Measurements from ENCODE around the gene KLHDC7B. TPM values are rescaled to one million over a fixed set of nuclear protein-coding genes. Genes with fewer than 3 reads are reported as not detected.

KLHDC7B gene
- total and polyA plus RNA-seq, 2 of the 13 experiments (the other 11 are each of a cell fraction or from before 2014, with no cell fraction given): 0.11 TPM; not detected in 1

- ChIA-PET POLR2A (interaction anchor here (1.0 kb wide), 1 partner anchor 38 kb away, joined by 3 read pairs; no protein-coding TSS in a partner anchor), CTCF (ENCODE audit: low intra/inter-chr PET ratio, low total read pairs) (no interaction called here)
- H3K4me1 ChIP-seq (ENCODE audit: insufficient read depth, low read length): peaks cover 28% of the 10 kb centered on the region
- 98% methylated on average over 11 of the region's 22 CpGs for WGBS (ENCODE audit: low lambda C conversion rate)
- peaks cover 16 to 43% of the 10 kb centered on the region in 2 experiments; a peak in 4 of 5 replicates for H3K36me3 ChIP-seq (replicated peaks in 1 of 2; ENCODE audit: control insufficient read depth in 1 of 2, insufficient read depth in 2 of 2, low read length in 2 of 2)
- H3K27me3 ChIP-seq (ENCODE audit: control insufficient read depth in 1 of 2, insufficient read depth in 2 of 2, low read length in 2 of 2): no peaks in the 10 kb centered on the region
- no peak overlapping the region for H2AFZ ChIP-seq (ENCODE audit: low read length)
- H3K27ac ChIP-seq (ENCODE audit: extremely low read length, insufficient read depth, low read length): no peak overlapping the region
- intact Hi-C loops (cut with micrococcal nuclease; ENCODE audit: unreplicated experiment) (no loop called here), in situ Hi-C loops (cut with HindIII; ENCODE audit: extremely low pct_ligation_motif_present, low pct_unique_long_range_greater_than_20kb) (no loop called here)
- FAIRE-seq (no peak), DNase-seq (ENCODE audit: low spot score) (no peak), ATAC-seq (no peak)
- no peak overlapping the region for H3K9ac ChIP-seq (ENCODE audit: insufficient read depth, low read depth, low read length)
- H3K79me2 ChIP-seq (ENCODE audit: insufficient read depth, low read length): peaks cover 20% of the 10 kb centered on the region
- no peak overlapping the region for H3K4me2 ChIP-seq (ENCODE audit: low read depth, low read length)
- H3K9me3 ChIP-seq (ENCODE audit: low read length): no peaks in the 10 kb centered on the region
- H4K20me1 ChIP-seq (ENCODE audit: insufficient read depth, low read length): peaks cover 19% of the 10 kb centered on the region
- BruUV-seq (replicated peaks): no TSS peak
- H3K4me3 ChIP-seq (replicated peaks in 1 of 3; ENCODE audit: insufficient read depth in 1 of 3, low read depth in 2 of 3, low read length in 3 of 3): no peak overlapping the region
- TF ChIP-seq ZNF792 (CRISPR knock-in tag; IDR thresholded peaks at IDR 0.05) (no peak), AKAP8 (CRISPR knock-in tag; IDR thresholded peaks at IDR 0.05) (0 out of 2 replicates have a peak, but pooled peaks have one; percentile 23), ZNF142 (CRISPR knock-in tag; IDR thresholded peaks at IDR 0.05) (no peak), AGO2 (optimal IDR thresholded peaks at IDR 0.05; ENCODE audit: low read depth, low read length) (peak; percentile 89), ERF (CRISPR knock-in tag; IDR thresholded peaks at IDR 0.05) (no peak), RBFOX2 (IDR thresholded peaks at IDR 0.05; ENCODE audit: low read depth, low read length) (peak; percentile 46), ARHGAP35 (CRISPR knock-in tag; IDR thresholded peaks at IDR 0.05; ENCODE audit: borderline replicate concordance) (no peak), ETV6 (CRISPR knock-in tag; conservative IDR thresholded peaks at IDR 0.05) (no peak), EHMT2 (IDR thresholded peaks at IDR 0.05; ENCODE audit: borderline replicate concordance, low read depth, low read length) (no peak)
Measured at GRCh38 chr22:50522806-50523438, 22.8 kb upstream of the KLHDC7B start.
